Hepatocyte (in vitro differentiated cells): ENCODE data around the gene FERMT3.

ENCODE experiments used
- EZH2 ChIP-seq: fragments of 200-600 bp; sonication (generic); IDR thresholded peaks from 2 replicates; pipeline ENCODE4 v1.6.1; 2016; ENCODE audit warnings: antibody characterized with exemption, mild to moderate bottlenecking, borderline replicate concordance
- TF ChIP-seq, protein P1 (sequence below): fragments of 200-600 bp; sonication (generic); IDR thresholded peaks from 2 replicates; pipeline ENCODE4 v1.5.1; 2016; ENCODE audit warnings: antibody characterized with exemption, mild to moderate bottlenecking; ENCODE audit not compliant: poor library complexity

DNA sequence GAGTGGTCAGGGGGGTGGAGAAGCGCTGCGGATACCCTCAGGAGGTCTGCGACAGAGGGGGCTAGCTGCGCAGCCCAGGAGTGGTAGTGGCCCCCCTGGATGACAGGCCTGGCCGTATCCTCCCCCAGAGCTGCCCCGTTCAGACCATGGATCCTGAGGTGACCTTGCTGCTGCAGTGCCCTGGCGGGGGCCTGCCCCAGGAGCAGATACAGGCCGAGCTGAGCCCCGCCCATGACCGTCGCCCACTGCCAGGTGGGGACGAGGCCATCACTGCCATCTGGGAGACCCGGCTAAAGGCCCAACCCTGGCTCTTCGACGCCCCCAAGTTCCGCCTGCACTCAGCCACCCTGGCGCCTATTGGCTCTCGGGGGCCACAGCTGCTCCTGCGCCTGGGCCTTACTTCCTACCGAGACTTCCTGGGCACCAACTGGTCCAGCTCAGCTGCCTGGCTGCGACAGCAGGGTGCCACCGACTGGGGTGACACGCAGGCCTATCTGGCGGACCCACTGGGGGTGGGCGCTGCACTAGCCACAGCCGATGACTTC lies 20.1 kb downstream of the FERMT3 start:
- TF ChIP-seq EZH2 = no peak
- TF ChIP-seq, protein P1, sequence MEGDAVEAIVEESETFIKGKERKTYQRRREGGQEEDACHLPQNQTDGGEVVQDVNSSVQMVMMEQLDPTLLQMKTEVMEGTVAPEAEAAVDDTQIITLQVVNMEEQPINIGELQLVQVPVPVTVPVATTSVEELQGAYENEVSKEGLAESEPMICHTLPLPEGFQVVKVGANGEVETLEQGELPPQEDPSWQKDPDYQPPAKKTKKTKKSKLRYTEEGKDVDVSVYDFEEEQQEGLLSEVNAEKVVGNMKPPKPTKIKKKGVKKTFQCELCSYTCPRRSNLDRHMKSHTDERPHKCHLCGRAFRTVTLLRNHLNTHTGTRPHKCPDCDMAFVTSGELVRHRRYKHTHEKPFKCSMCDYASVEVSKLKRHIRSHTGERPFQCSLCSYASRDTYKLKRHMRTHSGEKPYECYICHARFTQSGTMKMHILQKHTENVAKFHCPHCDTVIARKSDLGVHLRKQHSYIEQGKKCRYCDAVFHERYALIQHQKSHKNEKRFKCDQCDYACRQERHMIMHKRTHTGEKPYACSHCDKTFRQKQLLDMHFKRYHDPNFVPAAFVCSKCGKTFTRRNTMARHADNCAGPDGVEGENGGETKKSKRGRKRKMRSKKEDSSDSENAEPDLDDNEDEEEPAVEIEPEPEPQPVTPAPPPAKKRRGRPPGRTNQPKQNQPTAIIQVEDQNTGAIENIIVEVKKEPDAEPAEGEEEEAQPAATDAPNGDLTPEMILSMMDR = no peak
